NB4 (cell line): Measurements from ENCODE around the gene CPNE5.

Experiments used
- MAX ChIP-seq: IDR thresholded peaks from 2 replicates; pipeline ENCODE4 v1.6.1; 2011; ENCODE audit warnings: low read depth, low read length
- MYC ChIP-seq: IDR thresholded peaks from 2 replicates; pipeline ENCODE4 v1.6.1; 2011; ENCODE audit warnings: low read depth, low read length
- POLR2A ChIP-seq: IDR thresholded peaks from 2 replicates; pipeline ENCODE4 v1.6.1; 2011; ENCODE audit warnings: mild to moderate bottlenecking; ENCODE audit not compliant: insufficient read length; ENCODE audit errors: extremely low read depth
- TF ChIP-seq, protein P1 (sequence below): IDR thresholded peaks from one replicate; pipeline ENCODE4 v1.5.1; 2012; ENCODE audit warnings: low read depth, low read length

DNA sequence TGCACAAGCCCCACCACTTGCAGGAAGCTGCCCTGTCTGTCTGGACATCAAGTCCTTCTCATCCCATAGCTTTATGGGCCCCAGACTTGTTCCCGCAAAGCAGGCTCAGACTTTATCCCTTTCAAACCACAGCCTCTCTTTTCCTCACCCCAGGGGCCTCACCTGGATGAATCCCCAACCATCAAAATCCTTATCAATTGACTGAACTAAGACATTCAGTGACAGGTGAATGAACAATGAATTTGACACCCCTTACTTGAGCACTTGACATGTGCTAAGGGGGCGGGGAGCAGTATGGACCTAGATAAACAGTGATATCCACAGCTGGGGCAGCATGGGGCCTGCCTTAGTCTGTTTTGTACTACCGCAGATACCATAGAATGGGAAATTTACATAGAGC lies 136.6 kb downstream of the CPNE5 start:
- no peak for TF ChIP-seq MAX
- TF ChIP-seq, protein P1, sequence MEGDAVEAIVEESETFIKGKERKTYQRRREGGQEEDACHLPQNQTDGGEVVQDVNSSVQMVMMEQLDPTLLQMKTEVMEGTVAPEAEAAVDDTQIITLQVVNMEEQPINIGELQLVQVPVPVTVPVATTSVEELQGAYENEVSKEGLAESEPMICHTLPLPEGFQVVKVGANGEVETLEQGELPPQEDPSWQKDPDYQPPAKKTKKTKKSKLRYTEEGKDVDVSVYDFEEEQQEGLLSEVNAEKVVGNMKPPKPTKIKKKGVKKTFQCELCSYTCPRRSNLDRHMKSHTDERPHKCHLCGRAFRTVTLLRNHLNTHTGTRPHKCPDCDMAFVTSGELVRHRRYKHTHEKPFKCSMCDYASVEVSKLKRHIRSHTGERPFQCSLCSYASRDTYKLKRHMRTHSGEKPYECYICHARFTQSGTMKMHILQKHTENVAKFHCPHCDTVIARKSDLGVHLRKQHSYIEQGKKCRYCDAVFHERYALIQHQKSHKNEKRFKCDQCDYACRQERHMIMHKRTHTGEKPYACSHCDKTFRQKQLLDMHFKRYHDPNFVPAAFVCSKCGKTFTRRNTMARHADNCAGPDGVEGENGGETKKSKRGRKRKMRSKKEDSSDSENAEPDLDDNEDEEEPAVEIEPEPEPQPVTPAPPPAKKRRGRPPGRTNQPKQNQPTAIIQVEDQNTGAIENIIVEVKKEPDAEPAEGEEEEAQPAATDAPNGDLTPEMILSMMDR, result no peak
- no peak for TF ChIP-seq MYC
- TF ChIP-seq POLR2A, result no peak
